ENCODE measurements around the gene HECTD2. TPM values are rescaled to one million over a fixed set of nuclear protein-coding genes. Genes with fewer than 3 reads are reported as not detected.
A peak's percentile ranks its signal among the peaks of the same experiment; 100 is the strongest.

HECTD2 gene
- total RNA-seq, 2 donors from 2014 or later, result 17.8 to 19.7 TPM

DNA sequence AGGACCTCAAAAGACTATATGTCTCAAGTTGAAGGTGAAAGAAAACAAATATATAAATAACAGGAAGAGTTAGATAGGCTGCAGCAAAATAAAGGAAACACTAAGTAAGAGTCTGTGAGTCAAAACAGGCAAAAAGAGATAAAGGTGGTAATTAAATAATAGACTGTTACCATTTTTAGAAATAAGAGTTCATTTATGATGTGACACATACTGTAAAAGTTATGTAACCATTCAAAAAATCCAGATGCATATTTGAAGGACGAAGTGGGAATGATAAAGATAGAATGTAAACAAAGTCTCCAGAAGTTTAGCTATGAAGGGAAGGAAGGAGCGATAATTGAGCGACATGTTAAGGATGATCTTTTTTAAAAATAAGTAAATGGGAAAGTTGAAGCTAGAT, 50.5 kb downstream of the HECTD2 start:
- intact Hi-C loops (cut with DNase I), result no loop called here
- no peak for DNase-seq (ENCODE audit: low spot score)

DNA sequence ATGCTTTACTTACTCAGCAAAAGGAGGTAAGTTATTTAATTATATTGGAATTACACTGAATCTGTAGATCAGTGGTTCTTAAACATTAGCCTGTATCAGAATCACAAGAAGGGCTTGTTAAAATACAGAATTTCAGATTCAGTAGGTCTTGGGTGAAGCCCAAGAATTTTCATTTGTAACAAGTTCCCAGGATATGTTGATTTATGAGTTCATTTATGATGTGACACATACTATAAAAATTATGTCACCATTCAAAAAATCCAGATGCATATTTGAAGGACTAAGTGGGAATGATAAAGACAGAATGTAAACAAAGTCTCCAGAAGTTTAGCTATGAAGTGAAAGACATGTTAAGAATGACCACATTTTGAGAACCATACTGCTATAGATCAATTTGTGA, 52.3 kb downstream of the HECTD2 start:
- DNase-seq (ENCODE audit: low spot score), result no peak
- intact Hi-C loops (cut with DNase I), result no loop called here

DNA sequence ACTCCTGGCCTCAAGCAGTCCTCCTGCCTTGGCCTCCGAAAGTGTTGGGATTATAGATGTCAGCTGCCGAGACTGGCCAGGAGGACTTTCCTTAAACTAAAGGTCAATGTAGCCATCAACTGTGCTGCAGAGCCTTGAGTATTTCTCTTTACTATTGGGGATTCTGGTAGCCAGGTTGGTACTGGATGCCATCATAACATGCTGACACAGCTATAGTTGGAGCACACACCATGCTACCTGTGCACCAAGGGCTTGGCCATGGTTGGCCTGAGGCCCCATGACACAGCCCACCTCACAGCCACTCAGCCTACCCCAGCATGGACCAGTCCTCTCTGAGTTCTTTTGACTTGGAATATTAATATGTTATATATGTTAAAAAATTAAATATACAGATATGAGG, 54.4 kb downstream of the HECTD2 start:
- intact Hi-C loops (cut with DNase I), result no loop called here
- no peak for DNase-seq (ENCODE audit: low spot score)

DNA sequence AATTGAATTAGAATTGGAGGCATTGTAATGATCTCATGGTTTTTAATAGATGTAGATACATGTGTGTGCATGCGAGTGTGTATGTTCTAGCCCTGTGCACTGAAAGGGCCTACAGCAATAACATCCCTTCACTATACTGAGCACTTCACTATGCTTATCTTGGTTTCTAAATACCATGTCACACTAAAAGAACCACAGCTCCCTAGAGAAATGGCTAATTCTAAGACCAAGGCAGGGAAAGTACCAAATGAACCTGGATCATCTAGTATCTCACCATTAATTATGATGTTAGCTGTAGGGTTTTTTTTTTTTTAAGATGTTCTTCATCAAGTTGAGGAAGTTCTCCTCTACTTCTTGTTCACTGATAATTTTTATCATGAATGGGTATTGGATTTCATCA, 55.1 kb downstream of the HECTD2 start:
- intact Hi-C loops (cut with DNase I), result no loop called here
- DNase-seq (ENCODE audit: low spot score), result no peak

DNA sequence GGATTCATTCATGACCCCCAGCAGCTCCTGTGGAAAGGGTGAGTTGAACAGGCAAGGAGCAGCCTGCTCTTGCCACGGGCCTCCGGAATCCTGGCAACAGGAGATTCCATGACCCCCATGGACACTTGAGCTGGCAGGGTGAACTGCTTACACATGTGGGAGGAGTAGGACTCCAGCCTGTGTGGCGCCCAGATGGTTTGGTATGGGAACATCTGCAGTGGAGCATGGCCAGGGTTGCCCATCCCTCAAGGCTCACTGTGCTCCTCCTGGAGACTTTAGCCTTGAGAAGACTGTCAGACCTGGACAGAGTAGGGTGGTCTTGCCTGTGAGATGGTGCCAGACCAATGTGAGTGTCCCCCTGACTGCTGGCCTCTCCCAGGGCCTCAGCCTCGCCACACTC, 57.0 kb downstream of the HECTD2 start:
- intact Hi-C loops (cut with DNase I), result no loop called here
- DNase-seq (ENCODE audit: low spot score), result peak; percentile 46

DNA sequence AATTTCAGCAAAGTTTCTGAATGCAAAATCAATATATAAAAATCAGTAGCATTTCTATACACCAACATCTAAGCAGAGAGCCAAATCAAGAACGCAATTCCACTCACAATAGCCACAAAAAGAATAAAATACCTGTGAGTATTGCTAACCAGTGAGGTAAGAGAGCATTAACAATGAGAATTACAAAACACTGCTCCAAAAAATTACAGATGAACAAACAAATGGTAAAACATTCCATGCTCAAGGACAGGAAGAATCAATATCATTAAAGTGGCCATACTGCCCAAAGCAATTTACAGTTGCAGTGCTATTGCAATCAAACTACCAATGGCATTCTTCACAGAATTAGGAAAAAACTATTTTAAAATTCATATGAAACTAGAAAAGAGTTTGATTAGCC, 61.5 kb downstream of the HECTD2 start:
- intact Hi-C loops (cut with DNase I), result no loop called here
- no peak for DNase-seq (ENCODE audit: low spot score)

DNA sequence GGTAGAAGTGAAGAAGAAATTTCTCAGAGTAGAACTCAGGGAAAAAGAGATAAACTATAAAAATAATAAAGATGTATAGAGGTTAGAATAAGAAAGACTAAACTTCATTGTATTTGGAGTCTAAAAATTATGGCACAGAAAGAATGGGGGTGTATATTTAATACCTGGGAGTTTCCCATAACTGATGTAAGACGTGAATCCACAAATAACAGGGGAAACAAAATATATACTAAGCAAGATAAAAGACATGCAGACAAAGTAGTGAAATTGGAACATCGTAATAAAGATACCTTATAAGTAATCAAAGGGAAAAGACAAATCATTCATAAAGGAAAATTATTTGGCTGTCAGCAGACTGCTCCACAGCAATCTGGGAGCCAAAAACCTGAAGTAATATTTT, 62.8 kb downstream of the HECTD2 start:
- no peak for DNase-seq (ENCODE audit: low spot score)
- intact Hi-C loops (cut with DNase I), result no loop called here

DNA sequence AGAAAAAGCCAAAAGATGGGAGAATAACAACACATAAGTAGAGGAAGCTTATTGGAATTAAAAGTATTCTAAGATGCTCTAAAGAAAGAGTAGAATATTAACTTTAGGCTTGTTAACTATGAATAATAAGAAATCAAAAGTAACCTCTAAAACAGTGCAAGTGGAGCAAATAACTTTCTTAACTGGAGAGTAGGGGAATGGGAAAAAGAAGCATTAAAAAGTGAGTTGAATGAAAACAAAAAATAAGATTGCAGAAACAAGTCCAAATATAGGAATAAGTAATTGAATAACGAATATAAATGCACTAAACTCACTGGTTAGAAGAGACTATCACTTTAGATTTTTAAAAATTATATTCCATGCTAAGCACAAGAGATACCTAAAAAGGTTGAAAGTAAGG, 63.9 kb downstream of the HECTD2 start:
- intact Hi-C loops (cut with DNase I), result no loop called here
- no peak for DNase-seq (ENCODE audit: low spot score)

DNA sequence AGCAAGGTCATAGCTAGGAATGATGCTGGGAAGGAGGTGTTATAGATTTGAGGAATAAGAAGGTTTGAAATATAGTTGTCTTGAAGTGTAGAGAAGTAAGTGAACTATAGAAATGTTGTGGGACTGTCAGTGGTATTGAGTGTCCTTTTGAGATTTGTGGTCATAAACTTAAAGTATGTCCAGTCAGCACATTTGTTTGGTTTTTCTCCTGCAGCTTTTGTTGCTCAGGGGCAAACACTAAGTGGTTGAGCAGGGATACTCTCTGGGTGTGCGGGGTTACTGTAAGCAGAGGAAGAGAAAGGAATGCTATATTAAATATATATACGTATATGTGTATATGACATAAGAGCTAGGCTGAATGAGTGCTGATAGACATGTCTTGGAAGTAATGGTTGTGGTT, 67.1 kb downstream of the HECTD2 start:
- intact Hi-C loops (cut with DNase I), result no loop called here
- no peak for DNase-seq (ENCODE audit: low spot score)

DNA sequence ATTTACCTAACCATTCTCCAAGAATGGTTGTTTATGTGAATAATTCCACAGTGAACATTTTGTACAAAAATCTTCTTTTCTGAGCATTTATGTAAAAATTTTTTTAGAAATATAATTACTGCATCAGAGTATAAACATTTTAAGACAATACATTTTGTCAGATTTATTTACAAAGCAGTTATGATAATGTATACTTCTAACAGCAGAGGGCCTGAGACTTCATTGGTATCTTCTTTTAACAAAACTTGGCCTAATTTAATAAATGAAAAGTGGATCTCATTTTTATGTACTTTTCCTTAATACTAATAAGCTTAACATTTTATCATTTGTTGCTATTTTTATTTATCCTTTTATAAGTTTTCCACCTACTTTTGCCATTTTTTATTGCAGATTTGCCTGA, 69.4 kb downstream of the HECTD2 start:
- no peak for DNase-seq (ENCODE audit: low spot score)
- intact Hi-C loops (cut with DNase I), result no loop called here

DNA sequence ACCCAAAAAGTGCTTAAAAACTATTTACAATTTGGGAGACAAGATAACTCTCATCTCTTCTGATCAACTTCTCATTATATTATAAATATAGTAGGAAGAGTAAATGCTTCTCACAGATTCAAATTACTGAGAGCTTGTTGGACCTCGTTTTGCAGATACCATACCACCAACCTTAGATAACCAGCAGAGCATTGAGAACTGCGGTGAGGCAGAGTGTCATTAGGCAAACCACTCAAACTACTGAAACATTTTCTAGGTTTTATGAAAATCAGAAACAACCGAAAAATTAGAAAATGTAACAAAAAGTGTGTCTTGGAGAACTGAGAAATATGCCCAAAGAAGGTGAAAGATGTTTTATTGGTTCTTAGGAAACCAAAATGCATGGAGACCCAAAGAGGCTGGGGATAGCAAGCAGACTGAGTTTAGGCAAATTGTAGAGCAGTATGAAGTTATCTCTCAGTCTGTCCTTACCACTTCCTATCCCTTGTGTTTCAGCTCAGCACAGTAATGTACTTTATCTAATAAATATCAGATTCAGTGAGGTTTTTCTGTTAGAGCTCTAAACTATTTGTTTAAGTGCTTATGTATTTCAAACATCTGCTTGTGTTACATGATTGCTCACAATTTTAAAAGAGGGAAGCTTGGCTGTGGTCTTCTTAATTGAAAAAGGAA, 77.9 kb downstream of the HECTD2 start:
- intact Hi-C loops (cut with DNase I), result no loop called here
- DNase-seq (ENCODE audit: low spot score), result no peak

DNA sequence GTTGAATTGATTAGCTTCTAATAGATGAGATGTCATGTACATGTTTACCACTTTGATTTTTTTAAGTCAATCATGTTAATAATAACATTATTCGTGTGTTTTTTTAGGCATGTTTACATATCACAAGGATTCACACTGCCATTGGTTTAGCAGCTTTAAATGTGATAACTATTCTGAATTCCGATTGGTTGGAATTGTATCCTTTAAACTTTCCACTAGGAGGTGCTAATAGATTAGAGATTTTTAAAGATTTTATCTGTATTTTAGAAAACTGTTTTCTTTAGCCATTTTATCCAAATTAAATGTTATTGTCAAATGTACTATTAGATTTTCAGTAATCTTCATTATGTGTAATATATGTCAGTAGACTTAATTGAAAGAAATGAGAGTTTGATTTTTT, 83.2 kb downstream of the HECTD2 start:
- intact Hi-C loops (cut with DNase I), result loop anchor here in 1 of 2 donors (5.0 kb wide), 2 partner anchors 59 to 144 kb away; no protein-coding TSS in a partner anchor

DNA sequence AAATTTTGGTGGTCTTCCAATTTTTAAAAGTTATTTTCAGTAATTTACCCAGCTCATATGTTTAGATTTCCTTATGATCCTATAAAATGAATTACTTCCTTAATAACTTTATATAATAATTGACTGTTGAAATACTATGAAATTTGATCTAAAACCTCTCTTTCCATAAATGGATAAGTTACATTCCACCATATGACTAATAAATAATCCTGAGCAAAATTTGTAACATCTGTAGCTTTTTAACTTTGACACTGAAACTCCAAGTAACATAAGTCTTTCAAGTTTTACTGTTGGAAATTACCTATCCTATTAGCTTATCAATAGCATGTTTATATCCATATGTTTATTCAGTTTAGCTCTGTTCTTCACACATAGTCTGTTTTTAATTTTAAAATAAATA, 85.3 kb downstream of the HECTD2 start:
- no peak for DNase-seq (ENCODE audit: low spot score)
- intact Hi-C loops (cut with DNase I), result no loop called here

More for the DNA sequence above, 83.2 kb downstream of the HECTD2 start:
- DNase-seq (ENCODE audit: low spot score), result no peak

DNA sequence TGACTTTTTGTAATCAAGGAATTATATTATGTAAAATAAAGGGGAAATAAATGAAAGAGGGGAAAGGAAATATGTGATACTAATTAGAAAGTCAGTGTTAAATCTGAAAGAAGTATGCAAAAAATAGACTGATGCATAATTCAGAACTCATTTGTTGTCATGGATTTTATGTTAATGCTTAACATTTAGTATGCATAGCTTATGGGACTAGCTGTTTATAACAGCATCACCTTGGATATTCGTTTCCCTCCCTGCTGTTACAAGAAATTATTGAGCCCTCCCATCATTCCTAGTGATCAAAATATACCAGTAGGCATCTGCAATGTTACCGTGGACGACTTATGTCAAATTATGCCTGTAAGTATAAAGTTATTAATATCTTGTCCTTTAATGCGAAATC, 85.9 kb downstream of the HECTD2 start:
- intact Hi-C loops (cut with DNase I), result no loop called here
- no peak for DNase-seq (ENCODE audit: low spot score)

DNA sequence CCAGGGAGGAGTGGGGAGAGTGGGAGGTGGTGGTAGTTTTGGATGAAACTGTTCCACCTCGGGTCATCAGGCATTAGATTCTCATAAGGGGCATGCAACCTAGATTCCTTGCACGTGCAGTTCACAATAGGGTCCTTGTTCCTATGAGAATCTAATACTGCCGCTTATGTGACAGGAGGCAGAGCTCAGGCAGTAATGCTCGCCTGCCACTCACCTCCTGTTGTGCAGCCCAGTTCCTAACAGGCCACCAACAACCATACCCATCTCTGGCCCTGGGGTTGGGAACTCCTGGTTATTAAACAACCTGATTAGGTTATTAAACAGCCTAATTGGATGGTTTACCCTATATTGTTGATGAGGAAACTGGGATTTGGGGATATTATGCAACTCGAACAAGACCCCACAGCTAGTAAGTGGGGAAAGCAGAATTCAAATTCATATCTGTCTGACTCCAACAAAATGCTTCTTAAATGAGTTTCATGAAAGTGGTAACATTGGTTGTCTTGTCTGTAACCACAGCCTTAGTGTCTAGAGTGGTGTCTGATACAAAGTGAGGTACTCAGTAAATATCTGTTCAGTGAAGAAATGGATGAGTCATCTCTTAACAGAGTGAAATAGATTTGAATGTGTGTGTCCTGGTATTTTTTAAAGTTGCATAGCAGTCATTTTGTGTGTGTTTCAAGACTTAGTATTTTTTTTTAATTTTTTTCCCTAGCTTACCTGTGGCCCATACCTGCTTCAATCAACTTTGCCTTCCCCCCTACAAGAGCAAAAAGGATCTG, 101.6 kb downstream of the HECTD2 start:
- intact Hi-C loops (cut with DNase I), result no loop called here
- DNase-seq (ENCODE audit: low spot score), result no peak

DNA sequence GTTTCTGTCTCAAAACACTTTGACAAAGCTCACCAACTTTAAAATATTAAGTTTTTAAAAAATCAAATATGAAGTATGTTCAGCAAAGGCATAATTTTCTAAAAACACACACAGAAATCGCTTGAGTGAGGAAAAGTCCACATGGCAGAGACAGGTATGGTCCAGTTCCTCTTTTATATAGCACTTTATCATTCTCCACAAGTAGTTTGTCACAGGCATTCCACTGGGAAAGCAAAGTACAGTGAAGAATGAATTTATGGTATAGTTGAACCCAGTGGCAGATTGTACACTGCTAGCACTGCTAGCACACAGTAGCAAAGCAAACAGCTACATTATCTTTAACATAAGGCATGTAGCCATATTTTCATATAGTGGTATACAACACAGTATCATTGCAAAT, 102.3 kb downstream of the HECTD2 start:
- DNase-seq (ENCODE audit: low spot score), result no peak
- intact Hi-C loops (cut with DNase I), result no loop called here

DNA sequence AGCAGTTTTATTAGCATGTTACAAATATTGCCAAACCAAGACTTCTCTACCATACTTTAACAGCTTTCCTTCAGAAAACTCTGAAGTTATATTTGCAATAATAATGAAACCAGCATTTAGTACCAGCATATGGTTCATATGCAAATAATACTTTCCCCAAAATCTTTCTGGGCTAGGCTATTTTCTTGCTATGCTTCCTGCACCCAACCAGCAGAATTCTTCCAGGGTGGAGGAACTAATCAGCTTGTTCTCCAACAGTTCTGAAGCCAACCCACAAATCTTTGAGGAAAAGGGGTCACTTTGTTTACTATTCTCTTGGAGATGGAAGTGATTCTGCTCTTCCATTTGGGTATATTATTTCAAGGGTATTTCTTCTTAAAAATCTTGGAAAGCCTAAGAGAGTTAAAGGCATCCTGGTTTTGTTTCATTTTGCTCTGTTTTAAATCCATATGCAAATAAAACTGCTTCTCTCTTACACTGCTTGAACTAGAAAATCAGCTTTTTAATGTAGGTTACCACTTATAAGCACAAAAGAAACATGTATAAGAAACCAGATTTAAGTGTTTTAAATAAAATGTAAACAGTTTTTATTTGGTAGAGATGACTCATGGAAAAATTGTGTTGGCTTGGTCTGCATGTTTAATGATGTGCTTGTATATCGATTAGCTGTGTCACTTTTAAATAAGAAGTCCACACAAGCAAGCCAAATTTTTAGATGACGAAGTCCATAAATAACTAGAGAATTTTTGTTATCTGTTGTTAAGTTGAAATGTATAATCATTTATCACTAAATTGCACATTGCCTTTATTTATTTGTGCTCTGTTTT, 103.7 kb downstream of the HECTD2 start:
- intact Hi-C loops (cut with DNase I), result no loop called here

DNA sequence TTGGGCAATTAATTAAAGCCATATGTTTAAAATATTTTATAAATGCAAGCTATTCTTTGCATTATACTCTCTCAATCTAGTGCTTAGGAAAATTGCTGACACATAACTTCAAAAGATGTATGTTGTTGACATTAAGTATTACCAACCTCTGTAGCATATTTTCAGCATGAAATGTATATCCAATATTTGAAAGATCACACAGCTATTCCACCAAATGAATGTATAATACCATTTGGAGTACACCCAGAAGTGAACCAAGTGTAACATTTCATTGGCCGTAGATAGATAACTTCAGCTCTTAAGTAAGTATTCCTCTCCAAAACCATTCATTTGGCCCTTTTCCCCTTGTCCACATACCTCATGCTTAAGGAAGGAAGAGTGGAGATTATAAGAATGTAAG, 104.6 kb downstream of the HECTD2 start:
- intact Hi-C loops (cut with DNase I), result no loop called here
- no peak for DNase-seq (ENCODE audit: low spot score)

More for the DNA sequence above, 103.7 kb downstream of the HECTD2 start:
- no peak for DNase-seq (ENCODE audit: low spot score)

DNA sequence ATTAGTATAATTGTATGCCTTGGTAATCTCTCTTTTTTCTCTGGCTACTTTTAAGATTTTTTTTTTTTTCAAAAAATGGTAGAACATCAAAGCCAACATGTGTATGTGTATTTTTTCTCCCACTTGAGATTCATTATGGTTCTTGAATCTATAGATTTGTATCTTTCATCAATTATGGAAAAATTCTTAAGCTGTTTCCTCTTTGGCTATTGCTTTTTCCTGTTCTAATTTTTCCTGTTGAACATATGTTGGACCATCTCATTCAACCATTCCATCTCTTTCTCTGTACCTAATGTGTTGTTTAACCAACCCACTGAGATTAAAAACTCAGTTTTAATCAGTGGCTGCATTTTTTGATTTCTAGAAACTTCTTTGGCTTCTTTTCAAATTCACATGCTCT, 107.2 kb downstream of the HECTD2 start:
- no peak for DNase-seq (ENCODE audit: low spot score)
- intact Hi-C loops (cut with DNase I), result no loop called here

DNA sequence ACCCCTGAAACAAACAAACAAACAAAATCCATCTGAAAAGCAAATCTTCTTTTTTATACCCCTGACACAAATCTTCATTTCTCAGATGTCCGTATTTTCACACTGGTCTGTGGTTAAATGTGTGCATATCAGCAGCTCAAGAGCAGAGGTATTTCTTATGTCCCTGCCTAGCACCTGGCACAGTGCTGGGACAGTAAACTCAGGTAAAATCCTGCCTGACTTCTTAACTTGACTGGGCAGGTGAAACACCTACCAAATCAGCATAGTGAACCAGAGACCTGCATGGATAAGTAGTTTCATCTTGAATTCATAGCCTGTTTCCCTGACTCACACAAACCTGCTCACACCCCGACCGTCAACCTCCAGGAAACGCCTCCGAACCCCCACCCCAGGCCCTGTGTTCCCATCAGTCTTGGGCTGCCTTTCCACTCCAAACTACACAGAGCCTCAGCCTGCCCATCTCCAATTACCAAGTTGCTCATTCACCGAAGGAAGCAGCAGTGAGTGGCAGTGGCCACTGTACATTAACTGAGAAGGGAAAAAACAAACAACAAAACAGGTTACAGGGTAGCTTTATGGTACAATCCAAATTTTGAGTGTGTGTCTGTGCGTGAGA, 109.9 kb downstream of the HECTD2 start:
- intact Hi-C loops (cut with DNase I), result no loop called here
- no peak for DNase-seq (ENCODE audit: low spot score)
